ENCODE results near the gene DGKB. TPM values are rescaled to one million over a fixed set of nuclear protein-coding genes. Genes with fewer than 3 reads are reported as not detected.

The DGKB gene
- polyA plus RNA-seq, 1 of the 3 experiments (the other 2 are of a cell fraction), result 2.1 TPM

GRCh38 chr7:14170872-14171271, 731.7 kb downstream of the DGKB start:
- H3K27ac ChIP-seq (ENCODE audit: low read depth in 2 of 2, low read length in 1 of 2), result no peak overlapping the region
- 0 out of 4 replicates have a peak, but pooled peaks cover 0 to 7% of the 10 kb centered on the region in 2 experiments for H3K4me1 ChIP-seq (ENCODE audit: control insufficient read depth in 1 of 2, insufficient read depth in 2 of 2, low read depth in 1 of 2, low read length in 1 of 2)
- ChIA-PET CTCF (no interaction called here), POLR2A (no interaction called here)
- no peaks in the 10 kb centered on the region for H3K36me3 ChIP-seq (replicated peaks in 1 of 2; ENCODE audit: control insufficient read depth in 1 of 2, insufficient read depth in 2 of 2, low read length in 1 of 2)
- H3F3A ChIP-seq (replicated peaks; ENCODE audit: insufficient read depth), result no peaks in the 10 kb centered on the region
- no peaks in the 10 kb centered on the region for H4K20me1 ChIP-seq (ENCODE audit: insufficient read depth)
- TF ChIP-seq MEF2A (IDR thresholded peaks at IDR 0.05; ENCODE audit: borderline replicate concordance, low read depth), result no peak
- TF ChIP-seq, protein P1, sequence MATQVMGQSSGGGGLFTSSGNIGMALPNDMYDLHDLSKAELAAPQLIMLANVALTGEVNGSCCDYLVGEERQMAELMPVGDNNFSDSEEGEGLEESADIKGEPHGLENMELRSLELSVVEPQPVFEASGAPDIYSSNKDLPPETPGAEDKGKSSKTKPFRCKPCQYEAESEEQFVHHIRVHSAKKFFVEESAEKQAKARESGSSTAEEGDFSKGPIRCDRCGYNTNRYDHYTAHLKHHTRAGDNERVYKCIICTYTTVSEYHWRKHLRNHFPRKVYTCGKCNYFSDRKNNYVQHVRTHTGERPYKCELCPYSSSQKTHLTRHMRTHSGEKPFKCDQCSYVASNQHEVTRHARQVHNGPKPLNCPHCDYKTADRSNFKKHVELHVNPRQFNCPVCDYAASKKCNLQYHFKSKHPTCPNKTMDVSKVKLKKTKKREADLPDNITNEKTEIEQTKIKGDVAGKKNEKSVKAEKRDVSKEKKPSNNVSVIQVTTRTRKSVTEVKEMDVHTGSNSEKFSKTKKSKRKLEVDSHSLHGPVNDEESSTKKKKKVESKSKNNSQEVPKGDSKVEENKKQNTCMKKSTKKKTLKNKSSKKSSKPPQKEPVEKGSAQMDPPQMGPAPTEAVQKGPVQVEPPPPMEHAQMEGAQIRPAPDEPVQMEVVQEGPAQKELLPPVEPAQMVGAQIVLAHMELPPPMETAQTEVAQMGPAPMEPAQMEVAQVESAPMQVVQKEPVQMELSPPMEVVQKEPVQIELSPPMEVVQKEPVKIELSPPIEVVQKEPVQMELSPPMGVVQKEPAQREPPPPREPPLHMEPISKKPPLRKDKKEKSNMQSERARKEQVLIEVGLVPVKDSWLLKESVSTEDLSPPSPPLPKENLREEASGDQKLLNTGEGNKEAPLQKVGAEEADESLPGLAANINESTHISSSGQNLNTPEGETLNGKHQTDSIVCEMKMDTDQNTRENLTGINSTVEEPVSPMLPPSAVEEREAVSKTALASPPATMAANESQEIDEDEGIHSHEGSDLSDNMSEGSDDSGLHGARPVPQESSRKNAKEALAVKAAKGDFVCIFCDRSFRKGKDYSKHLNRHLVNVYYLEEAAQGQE (IDR thresholded peaks at IDR 0.05; ENCODE audit: low read depth, low read length), result no peak
- no peak for TF ChIP-seq TAF1 (IDR thresholded peaks at IDR 0.05; ENCODE audit: borderline replicate concordance, low read depth, low read length)
- TF ChIP-seq, protein P2, sequence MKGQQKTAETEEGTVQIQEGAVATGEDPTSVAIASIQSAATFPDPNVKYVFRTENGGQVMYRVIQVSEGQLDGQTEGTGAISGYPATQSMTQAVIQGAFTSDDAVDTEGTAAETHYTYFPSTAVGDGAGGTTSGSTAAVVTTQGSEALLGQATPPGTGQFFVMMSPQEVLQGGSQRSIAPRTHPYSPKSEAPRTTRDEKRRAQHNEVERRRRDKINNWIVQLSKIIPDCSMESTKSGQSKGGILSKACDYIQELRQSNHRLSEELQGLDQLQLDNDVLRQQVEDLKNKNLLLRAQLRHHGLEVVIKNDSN (IDR thresholded peaks at IDR 0.05; ENCODE audit: borderline replicate concordance, low read depth), result no peak
- TF ChIP-seq USF2 (IDR thresholded peaks at IDR 0.05; ENCODE audit: borderline replicate concordance, low read depth, low read length), result no peak
- TF ChIP-seq TCF12 (IDR thresholded peaks at IDR 0.05), result no peak
- TF ChIP-seq, protein P3, sequence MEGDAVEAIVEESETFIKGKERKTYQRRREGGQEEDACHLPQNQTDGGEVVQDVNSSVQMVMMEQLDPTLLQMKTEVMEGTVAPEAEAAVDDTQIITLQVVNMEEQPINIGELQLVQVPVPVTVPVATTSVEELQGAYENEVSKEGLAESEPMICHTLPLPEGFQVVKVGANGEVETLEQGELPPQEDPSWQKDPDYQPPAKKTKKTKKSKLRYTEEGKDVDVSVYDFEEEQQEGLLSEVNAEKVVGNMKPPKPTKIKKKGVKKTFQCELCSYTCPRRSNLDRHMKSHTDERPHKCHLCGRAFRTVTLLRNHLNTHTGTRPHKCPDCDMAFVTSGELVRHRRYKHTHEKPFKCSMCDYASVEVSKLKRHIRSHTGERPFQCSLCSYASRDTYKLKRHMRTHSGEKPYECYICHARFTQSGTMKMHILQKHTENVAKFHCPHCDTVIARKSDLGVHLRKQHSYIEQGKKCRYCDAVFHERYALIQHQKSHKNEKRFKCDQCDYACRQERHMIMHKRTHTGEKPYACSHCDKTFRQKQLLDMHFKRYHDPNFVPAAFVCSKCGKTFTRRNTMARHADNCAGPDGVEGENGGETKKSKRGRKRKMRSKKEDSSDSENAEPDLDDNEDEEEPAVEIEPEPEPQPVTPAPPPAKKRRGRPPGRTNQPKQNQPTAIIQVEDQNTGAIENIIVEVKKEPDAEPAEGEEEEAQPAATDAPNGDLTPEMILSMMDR (IDR thresholded peaks at IDR 0.05), result no peak
- no peak for TF ChIP-seq FOXM1 (IDR thresholded peaks at IDR 0.05; ENCODE audit: low read depth)
- TF ChIP-seq POLR2AphosphoS5 (IDR thresholded peaks at IDR 0.05; ENCODE audit: low read depth, low read length), result no peak
- no peak for TF ChIP-seq SIN3A (IDR thresholded peaks at IDR 0.05; ENCODE audit: borderline replicate concordance, low read depth, low read length)
- no peak for TF ChIP-seq RAD21 (IDR thresholded peaks at IDR 0.05; ENCODE audit: low read length)
- TF ChIP-seq NRF1 (IDR thresholded peaks at IDR 0.05; ENCODE audit: low read depth, low read length), result no peak
- TF ChIP-seq JUND (IDR thresholded peaks at IDR 0.05), result no peak
- no peak for TF ChIP-seq RCOR1 (IDR thresholded peaks at IDR 0.05; ENCODE audit: low read length)
- TF ChIP-seq MXI1 (IDR thresholded peaks at IDR 0.05; ENCODE audit: low read depth, low read length), result no peak
- no peak for TF ChIP-seq EP300 (IDR thresholded peaks at IDR 0.05; ENCODE audit: borderline replicate concordance in 1 of 2, low read depth in 1 of 2, low read length in 1 of 2)
- no peak for TF ChIP-seq RFX5 (IDR thresholded peaks at IDR 0.05; ENCODE audit: low read length)
- no peak for DNase-seq
- 89% methylated on average over 2 of the region's 2 CpGs for WGBS (ENCODE audit: low lambda C conversion rate)
- H3K9me3 ChIP-seq, result no peaks in the 10 kb centered on the region
- H3K4me2 ChIP-seq, result no peak overlapping the region
- no peak overlapping the region for H3K9ac ChIP-seq
- H3K4me3 ChIP-seq (ENCODE audit: low read depth in 2 of 2, low read length in 1 of 2), result no peak overlapping the region
- H3K9me2 ChIP-seq, result no peaks in the 10 kb centered on the region
- no peaks in the 10 kb centered on the region for H3K79me2 ChIP-seq (ENCODE audit: insufficient read depth)
- H2AFZ ChIP-seq (ENCODE audit: low read depth), result no peak overlapping the region
- no peaks in the 10 kb centered on the region for H3K27me3 ChIP-seq (ENCODE audit: insufficient read depth)

All from SK-N-SH (cell line).